ENCODE measurements around the gene PGGT1B.

PGGT1B gene

DNA sequence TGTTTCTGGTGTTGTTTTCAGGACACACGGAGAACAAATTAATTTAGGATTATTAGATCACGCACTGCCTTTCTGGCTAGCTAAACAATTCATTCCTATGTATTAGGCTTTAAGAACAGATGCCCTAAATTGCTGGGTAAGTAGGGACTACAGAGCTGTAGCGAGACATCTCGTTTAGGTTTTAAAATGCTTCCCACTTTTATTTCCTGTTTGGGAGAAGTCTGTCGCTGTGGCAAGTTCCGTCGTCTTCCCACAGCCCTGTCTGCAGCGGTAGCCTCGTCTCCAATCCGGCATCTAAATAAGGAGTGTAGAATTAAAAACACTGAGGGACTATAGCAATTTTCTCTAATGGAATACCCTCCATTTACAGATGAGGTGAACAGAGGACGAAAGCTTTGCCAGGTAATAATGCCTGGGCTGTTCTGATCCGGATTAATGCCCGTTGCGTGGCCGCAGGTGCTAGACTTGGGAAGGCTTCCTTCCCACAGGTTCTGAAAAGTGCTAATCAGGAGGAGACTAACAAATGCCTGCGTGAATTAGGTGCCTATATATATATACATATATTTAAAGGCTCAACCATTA is 91.7 kb downstream of the PGGT1B start:
- no peaks in the 10 kb centered on the region for H3K4me1 ChIP-seq (ENCODE audit: control insufficient read depth, insufficient read depth, low read length)
- no peaks in the 10 kb centered on the region for H3K9me3 ChIP-seq (ENCODE audit: control insufficient read depth, low read length)
- peak overlapping the region; percentile 20 for H3K4me3 ChIP-seq (ENCODE audit: low read length)
- H3K36me3 ChIP-seq (ENCODE audit: control insufficient read depth, insufficient read depth, low read length) = no peaks in the 10 kb centered on the region
- H3K9ac ChIP-seq (ENCODE audit: low read length) = peak overlapping the region; percentile 44
- peaks cover 13% of the 10 kb centered on the region for H3K27me3 ChIP-seq (ENCODE audit: control insufficient read depth, insufficient read depth, low read length)

DNA sequence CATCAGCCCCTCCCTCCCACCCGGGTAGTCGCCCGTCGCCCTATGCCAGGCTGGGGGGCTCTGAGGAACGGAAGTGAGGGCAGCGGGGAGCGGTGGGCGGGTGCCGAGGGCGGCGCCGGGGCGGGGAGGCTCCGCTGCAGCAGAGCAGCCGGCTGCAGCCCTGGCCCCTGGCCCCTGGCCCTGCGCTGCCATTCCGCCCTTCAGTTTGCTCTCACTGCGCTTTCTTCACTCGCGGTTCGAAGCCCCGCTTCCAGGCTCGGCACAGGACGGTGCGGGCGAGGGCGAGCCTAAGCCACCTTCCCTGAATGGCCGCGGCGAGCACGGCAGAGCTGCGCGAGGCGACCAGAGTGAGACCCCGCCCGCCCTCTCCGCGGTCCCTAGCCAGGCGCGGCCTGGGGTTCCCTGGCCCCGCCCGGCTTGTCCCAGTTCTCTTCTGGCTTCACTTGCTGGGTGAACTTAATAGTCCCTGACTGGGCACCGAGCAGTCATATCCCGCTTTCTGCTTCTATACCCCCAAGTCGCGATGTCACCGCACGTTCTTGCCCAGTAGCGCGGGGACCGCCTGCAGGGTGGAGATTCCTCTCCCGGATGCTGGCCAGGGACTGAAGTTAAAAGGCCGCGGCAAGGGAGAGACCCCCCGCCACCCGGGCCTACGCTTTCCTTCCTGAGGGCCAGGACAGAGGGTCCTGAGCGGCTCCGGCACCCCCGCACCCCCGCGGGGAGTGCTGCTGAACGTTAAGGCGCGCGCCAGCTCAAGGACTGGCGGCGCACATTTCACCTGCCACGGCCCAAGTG is 92.3 kb downstream of the PGGT1B start:
- H3K9me3 ChIP-seq (ENCODE audit: control insufficient read depth, low read length) = no peaks in the 10 kb centered on the region
- H3K9ac ChIP-seq (ENCODE audit: low read length) = peak overlapping the region; percentile 44
- no peaks in the 10 kb centered on the region for H3K4me1 ChIP-seq (ENCODE audit: control insufficient read depth, insufficient read depth, low read length)
- peaks cover 13% of the 10 kb centered on the region for H3K27me3 ChIP-seq (ENCODE audit: control insufficient read depth, insufficient read depth, low read length)
- H3K36me3 ChIP-seq (ENCODE audit: control insufficient read depth, insufficient read depth, low read length) = no peaks in the 10 kb centered on the region
- H3K4me3 ChIP-seq (ENCODE audit: low read length) = peak overlapping the region; percentile 20

DNA sequence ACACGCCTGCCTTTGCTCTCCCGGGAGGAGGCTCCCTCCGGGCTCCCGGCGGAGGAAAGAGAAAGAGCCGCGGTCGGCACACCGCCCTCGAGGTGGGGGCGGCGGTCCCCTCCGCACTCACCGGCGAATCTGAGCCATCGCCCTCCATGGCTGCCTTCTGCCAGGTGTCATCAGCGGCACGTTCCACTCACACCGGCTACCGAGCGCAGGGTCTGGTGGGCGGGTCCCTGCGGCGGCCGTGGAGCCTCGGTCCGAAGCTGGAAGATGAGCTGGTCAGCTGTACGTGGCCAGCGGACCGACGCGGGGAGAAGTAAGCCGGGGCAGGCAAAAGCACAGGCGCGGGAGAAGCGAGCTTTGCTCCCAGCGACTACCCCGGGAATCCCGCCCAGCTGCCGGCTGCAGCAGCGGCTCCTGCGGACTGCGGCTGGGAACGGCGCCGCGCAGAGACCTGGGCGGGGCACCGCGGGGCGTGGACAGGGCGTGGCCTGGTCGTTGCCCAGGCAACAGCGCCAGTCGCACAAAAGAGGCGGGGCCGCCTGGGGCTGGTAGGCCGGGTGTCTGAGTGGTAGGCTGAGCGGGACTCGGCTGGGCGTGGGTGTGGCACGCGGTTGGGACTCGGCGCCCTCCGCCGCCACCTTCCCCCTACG is 93.1 kb downstream of the PGGT1B start, which contains the start of gene TRIM36:
TRIM36 (minus strand) TSS at position 422 of the 647 bp plus-strand sequence; CDS start at position 148, 274 bp downstream.
- peak within 1 kb of the TSS; percentile 77 for H3K9ac ChIP-seq (ENCODE audit: low read length)
- peak within 1 kb of the TSS; percentile 68 for H3K4me3 ChIP-seq (ENCODE audit: low read length)
- no peaks in the 10 kb centered on the region for H3K36me3 ChIP-seq (ENCODE audit: control insufficient read depth, insufficient read depth, low read length)
- H3K9me3 ChIP-seq (ENCODE audit: control insufficient read depth, low read length) = no peaks in the 10 kb centered on the region
- peaks cover 13% of the 10 kb centered on the region for H3K27me3 ChIP-seq (ENCODE audit: control insufficient read depth, insufficient read depth, low read length)
- no peaks in the 10 kb centered on the region for H3K4me1 ChIP-seq (ENCODE audit: control insufficient read depth, insufficient read depth, low read length)

DNA sequence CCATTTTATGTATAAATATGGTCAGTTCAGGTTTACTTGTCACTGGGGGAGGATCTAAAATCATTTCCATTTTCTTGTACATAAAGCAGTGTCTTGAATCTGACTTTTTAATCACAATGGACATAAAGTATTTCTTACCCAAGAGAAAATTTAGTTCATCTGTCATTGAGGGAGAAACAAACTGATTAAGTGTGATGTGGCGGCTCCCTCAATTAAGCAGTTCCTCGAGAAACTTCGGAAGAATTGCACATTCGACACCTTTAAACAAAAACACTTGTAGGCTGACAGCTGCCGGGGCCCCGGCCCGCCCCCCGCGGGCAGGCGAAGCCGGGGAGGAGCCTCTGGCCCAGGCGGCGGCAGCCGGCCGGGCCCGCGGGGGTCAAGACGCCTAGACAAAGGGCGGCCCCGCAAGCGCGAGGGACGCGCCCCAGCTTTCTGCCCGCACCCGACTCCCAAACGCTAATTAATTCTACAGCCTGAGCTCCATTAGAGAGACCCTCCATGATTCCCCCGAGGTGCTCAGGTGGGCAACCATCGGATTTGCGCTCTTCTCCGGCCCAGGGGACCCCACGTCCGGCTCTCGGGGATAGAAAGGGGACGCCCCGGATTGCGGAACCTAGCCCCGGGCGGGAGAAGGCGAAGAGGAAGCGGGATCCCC is 93.7 kb downstream of the PGGT1B start:
- H3K36me3 ChIP-seq (ENCODE audit: control insufficient read depth, insufficient read depth, low read length) = no peaks in the 10 kb centered on the region
- peak overlapping the region; percentile 77 for H3K9ac ChIP-seq (ENCODE audit: low read length)
- H3K4me1 ChIP-seq (ENCODE audit: control insufficient read depth, insufficient read depth, low read length) = no peaks in the 10 kb centered on the region
- no peaks in the 10 kb centered on the region for H3K9me3 ChIP-seq (ENCODE audit: control insufficient read depth, low read length)
- peaks cover 13% of the 10 kb centered on the region for H3K27me3 ChIP-seq (ENCODE audit: control insufficient read depth, insufficient read depth, low read length)
- peak overlapping the region; percentile 68 for H3K4me3 ChIP-seq (ENCODE audit: low read length)

DNA sequence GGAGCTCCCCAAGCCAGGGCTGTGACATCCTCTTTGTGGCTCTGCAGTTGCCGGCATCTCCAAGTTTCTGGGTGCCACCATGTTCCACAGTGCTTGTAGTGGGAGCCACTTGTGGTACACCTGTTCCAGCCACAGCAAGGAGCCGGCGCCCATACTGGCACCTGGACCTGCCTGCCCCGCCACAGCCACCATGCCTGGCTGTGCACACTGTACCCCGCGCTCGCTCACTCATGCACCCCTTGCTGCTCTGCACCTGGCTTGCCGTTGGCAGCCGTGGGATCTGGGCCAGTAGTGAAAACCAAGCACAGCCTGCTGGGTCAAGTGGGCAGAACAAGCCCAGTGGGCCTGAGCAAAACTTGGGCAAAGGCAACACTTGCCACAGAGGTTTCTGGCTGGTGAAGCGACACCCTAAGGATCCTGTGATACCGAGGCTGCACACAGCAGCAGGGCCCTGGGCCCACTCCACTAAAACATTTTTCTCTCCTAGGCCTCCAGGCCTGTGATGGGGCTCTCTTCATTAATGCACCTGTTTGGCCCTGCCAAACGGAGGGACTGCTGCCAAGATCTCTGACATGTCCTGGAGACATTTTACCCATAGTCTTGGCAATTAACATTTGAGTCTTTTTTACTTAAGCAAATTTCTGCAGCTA is 95.8 kb downstream of the PGGT1B start:
- H3K4me3 ChIP-seq (ENCODE audit: low read length) = no peak overlapping the region

DNA sequence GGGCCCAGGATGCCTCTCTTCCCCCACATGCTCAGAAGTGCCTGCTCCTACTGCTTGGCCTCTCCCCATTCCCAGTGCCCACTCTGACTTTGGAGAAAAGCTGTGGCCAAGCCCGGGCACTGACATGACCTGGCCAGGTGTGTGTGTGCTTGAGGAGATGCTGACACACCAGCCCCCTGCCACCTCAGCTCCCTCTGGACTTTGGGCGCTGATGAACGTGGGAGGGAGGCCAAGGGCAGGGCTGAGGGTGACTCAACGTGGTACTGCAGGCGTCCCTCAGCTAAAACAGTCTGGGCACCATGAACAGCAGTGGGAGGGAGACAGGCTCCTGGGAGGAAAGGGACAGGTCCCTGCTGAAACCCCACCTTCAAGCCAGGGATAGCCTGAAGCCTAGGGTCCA is 96.9 kb downstream of the PGGT1B start:
- Histone ChIP-seq H3K27me3 (ENCODE audit: control insufficient read depth, insufficient read depth, low read length) (peaks cover 11% of the 10 kb centered on the region), H3K9me3 (ENCODE audit: control insufficient read depth, low read length) (no peaks in the 10 kb centered on the region), H3K4me3 (ENCODE audit: low read length) (no peak overlapping the region), H3K4me1 (ENCODE audit: control insufficient read depth, insufficient read depth, low read length) (no peaks in the 10 kb centered on the region), H3K9ac (ENCODE audit: low read length) (no peak overlapping the region), H3K36me3 (ENCODE audit: control insufficient read depth, insufficient read depth, low read length) (no peaks in the 10 kb centered on the region)

More for the DNA sequence above, 95.8 kb downstream of the PGGT1B start:
- H3K4me1 ChIP-seq (ENCODE audit: control insufficient read depth, insufficient read depth, low read length) = no peaks in the 10 kb centered on the region
- H3K9me3 ChIP-seq (ENCODE audit: control insufficient read depth, low read length) = no peaks in the 10 kb centered on the region
- no peaks in the 10 kb centered on the region for H3K36me3 ChIP-seq (ENCODE audit: control insufficient read depth, insufficient read depth, low read length)
- H3K9ac ChIP-seq (ENCODE audit: low read length) = no peak overlapping the region
- peaks cover 13% of the 10 kb centered on the region for H3K27me3 ChIP-seq (ENCODE audit: control insufficient read depth, insufficient read depth, low read length)

DNA sequence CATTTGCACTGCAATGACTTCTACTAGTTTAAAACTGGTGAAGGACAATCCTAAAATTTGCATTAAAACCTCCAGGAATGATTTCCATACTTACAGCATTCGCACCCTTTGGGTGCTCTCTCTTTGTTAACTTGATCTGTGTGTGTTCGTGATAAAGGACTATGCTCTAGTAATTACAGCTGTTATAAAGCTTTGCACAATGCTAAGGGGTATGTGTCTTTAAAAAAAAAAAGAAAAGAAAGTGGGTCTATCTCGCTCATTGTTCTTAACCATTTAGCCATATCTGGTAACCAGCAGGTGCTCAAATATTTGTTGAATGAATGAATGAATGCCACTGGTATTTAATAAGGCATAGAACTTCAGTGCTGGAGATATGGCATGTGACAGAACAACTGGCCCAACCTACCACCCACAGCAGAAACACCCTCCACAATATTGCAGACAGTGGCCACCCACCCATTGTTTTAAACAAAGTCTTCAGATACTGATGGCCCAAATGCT is 101.7 kb downstream of the PGGT1B start:
- H3K9ac ChIP-seq (ENCODE audit: low read length) = no peak overlapping the region
- H3K4me1 ChIP-seq (ENCODE audit: control insufficient read depth, insufficient read depth, low read length) = no peaks in the 10 kb centered on the region

More for the DNA sequence above, 101.7 kb downstream of the PGGT1B start:
- Histone ChIP-seq H3K36me3 (ENCODE audit: control insufficient read depth, insufficient read depth, low read length) (no peaks in the 10 kb centered on the region), H3K27me3 (ENCODE audit: control insufficient read depth, insufficient read depth, low read length) (no peaks in the 10 kb centered on the region), H3K4me3 (ENCODE audit: low read length) (no peak overlapping the region), H3K9me3 (ENCODE audit: control insufficient read depth, low read length) (no peaks in the 10 kb centered on the region)

Measured in mucosa of stomach (tissue), 1 donor.